Effector memory CD8-positive, alpha-beta T cell (primary cell): Measurements from ENCODE around the gene ACBD5.
A peak's percentile ranks its signal among the peaks of the same experiment; 100 is the strongest.

Source experiments
- ATAC-seq: fragments of 150-1000 bp; cut with Tn5 transposase; replicated peaks from 2 replicates; pipeline ENCODE4 v1.10.0; 2021; ENCODE audit warnings: mild to moderate bottlenecking, moderate library complexity
- DNase-seq, 3 experiments: peaks; one replicate each; pipeline ENCODE4 v3.0.0; 2021
- H3K27ac Mint-ChIP-seq, 2 donors: one replicate each; pipeline ENCODE4 v1.8.0; 2022; ENCODE audit warnings: mild to moderate bottlenecking in 2 of 2, mixed read lengths in 2 of 2, moderate library complexity in 2 of 2
- H3K27me3 Mint-ChIP-seq, 2 donors: one replicate each; pipeline ENCODE4 v1.8.0; 2022; ENCODE audit warnings: mixed read lengths in 2 of 2
- H3K36me3 Mint-ChIP-seq: one replicate; pipeline ENCODE4 v1.8.0; 2022; ENCODE audit warnings: mild to moderate bottlenecking, moderate library complexity, mixed read lengths; ENCODE audit not compliant: insufficient read depth
- H3K4me1 Mint-ChIP-seq, 2 donors: one replicate each; pipeline ENCODE4 v1.8.0; 2022; ENCODE audit warnings: low read depth in 2 of 2, mixed read lengths in 2 of 2
- H3K4me3 Mint-ChIP-seq, 2 donors: one replicate each; pipeline ENCODE4 v1.8.0; 2022; ENCODE audit warnings: mild to moderate bottlenecking in 2 of 2, mixed read lengths in 2 of 2, moderate library complexity in 2 of 2
- H3K9me3 Mint-ChIP-seq, 2 donors: one replicate each; pipeline ENCODE4 v1.8.0; 2022; ENCODE audit warnings: mixed read lengths in 2 of 2

Gene ACBD5

DNA sequence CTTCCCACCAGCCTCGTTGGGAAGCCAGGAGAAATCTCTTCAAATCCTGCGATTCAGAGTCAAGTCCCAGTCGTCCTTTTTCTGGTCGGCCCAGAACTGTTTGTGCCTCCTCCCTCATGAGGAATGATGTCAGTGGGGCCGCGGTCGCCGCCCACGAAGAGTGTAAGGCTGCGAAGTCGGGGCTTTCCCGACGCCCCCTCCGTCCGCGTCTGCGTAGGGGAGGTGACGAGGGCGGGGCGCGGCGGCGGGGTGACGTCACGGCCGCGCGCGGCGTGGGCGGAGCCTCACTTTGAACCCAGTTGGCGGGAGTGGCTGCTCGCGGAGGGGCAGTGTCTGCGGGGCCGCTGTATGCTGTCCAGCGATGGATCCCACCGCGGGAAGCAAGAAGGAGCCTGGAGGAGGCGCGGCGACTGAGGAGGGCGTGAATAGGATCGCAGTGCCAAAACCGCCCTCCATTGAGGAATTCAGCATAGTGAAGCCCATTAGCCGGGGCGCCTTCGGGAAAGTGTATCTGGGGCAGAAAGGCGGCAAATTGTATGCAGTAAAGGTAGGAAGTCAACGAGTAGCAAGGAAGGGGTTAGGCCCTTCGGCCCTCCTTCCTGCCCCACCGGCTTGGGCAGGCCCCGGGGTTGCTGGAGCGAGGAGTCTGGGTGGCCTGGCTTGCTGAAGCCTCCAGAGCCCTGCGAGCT, 85.4 kb downstream of the ACBD5 start, which contains the start of gene MASTL:
MASTL (plus strand) TSS at position 287 of the 689 bp plus-strand sequence; CDS start at position 362, 75 bp downstream.
- ATAC-seq: peak; percentile 81
- peak within 1 kb of the TSS; percentile 100 for H3K4me3 Mint-ChIP-seq
- peaks cover 43 to 44% of the 10 kb centered on the region in 2 donors for H3K4me1 Mint-ChIP-seq

DNA sequence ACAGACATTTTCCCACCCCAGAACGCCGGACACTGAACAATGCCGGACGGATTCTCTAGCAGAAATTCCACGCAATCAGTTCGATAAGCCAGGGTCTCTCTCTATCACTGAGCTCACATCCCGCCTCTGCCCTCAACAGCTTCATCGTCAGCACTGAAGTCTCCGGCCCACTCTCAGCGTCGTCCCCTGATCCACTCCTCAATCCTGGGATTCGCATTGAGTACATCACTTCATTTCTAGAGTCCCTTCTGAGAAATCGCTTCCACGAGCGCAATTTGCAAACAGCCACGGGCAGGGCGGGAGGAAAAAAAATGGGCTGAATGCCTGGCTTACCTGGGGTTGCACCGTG, 86.8 kb downstream of the ACBD5 start:
- ATAC-seq (peak; percentile 0), DNase-seq (no peak)
- Mint-ChIP-seq H3K36me3 (peaks cover 70% of the 10 kb centered on the region), H3K4me3 (peak overlapping the region; percentile 100), H3K27ac (peak overlapping the region; percentile 100), H3K27me3 (no peaks in the 10 kb centered on the region), H3K4me1 (peaks cover 44% of the 10 kb centered on the region in 2 donors), H3K9me3 (no peaks in the 10 kb centered on the region)

More for the DNA sequence above, 85.4 kb downstream of the ACBD5 start, which contains the start of gene MASTL:
- H3K36me3 Mint-ChIP-seq: peaks cover 68% of the 10 kb centered on the region
- DNase-seq: peak; percentile 93 to 94 (median 94)
- peak within 1 kb of the TSS; percentile 100 for H3K27ac Mint-ChIP-seq
- no peaks in the 10 kb centered on the region for H3K9me3 Mint-ChIP-seq
- no peaks in the 10 kb centered on the region for H3K27me3 Mint-ChIP-seq

DNA sequence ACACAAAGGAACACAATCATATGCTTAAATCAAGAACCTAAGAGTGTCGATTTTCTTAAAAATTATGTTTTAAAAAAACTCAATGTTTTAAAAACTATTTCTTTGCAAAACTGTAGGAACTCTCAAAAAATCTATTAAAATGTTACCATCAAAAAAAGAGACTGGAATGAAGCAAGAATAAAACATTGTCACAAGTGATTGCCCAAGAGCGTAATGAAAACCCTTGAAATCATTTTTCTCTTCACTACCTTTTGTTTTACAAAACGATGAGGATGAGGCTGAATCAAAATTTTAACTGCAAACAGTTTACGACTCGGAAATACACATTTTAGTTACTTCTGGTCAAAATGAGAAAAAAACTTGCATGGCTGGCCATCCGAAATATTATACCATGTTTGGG, 87.3 kb downstream of the ACBD5 start:
- Mint-ChIP-seq H3K4me1 (peaks cover 44% of the 10 kb centered on the region in 2 donors), H3K27me3 (no peaks in the 10 kb centered on the region), H3K36me3 (peaks cover 75% of the 10 kb centered on the region), H3K9me3 (no peaks in the 10 kb centered on the region), H3K4me3 (peak overlapping the region; percentile 100), H3K27ac (peak overlapping the region; percentile 100)
- ATAC-seq (no peak), DNase-seq (no peak)

DNA sequence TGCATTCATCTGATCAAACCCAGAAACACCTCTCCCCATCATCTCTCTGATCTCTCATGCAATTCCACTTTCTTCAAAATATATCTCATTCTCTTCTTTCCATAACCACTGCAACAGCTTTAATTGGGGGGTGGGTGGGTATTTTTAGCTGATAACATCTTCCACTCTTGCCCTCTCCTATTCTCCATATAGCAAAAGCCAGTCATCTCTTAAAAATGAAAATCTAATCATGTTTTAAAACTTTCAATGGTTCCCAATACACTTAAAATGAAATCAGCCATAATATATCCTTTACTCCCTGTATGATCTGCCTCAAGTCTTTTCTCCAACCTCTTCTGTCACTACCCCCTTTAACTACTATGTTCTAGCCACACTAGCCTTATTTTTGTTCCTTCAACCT, 87.9 kb downstream of the ACBD5 start:
- H3K9me3 Mint-ChIP-seq: no peaks in the 10 kb centered on the region
- H3K4me3 Mint-ChIP-seq: peak overlapping the region; percentile 100
- H3K36me3 Mint-ChIP-seq: peaks cover 79% of the 10 kb centered on the region
- H3K4me1 Mint-ChIP-seq: peaks cover 44% of the 10 kb centered on the region in 2 donors
- no peak for ATAC-seq
- no peaks in the 10 kb centered on the region for H3K27me3 Mint-ChIP-seq
- no peak for DNase-seq
- peak overlapping the region; percentile 100 for H3K27ac Mint-ChIP-seq

DNA sequence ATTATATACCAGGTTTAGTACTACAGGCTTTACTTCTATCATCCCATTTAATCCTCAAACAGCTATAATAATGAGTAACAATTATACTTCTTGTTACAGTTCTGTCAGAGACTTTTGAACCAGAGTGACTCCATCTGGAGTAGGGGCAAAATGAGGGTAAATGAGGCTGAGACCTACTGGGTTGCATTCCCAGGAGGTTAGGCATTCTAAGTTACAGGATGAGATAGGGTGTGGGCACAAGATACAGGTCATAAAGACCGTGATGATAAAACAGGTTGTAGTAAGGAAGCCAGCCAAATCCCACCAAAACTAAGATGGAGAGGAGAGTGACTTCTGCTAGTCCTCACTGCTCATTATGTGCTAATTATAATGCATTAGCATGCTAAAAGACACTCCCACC, 90.3 kb downstream of the ACBD5 start:
- no peak for ATAC-seq
- Mint-ChIP-seq H3K4me3 (peak overlapping the region in 1 of 2 donors; percentile 27), H3K4me1 (peaks cover 41 to 46% of the 10 kb centered on the region in 2 donors), H3K36me3 (peaks cover 82% of the 10 kb centered on the region), H3K9me3 (no peaks in the 10 kb centered on the region), H3K27ac (peak overlapping the region in 1 of 2 donors; percentile 22), H3K27me3 (no peaks in the 10 kb centered on the region)
- DNase-seq: no peak

DNA sequence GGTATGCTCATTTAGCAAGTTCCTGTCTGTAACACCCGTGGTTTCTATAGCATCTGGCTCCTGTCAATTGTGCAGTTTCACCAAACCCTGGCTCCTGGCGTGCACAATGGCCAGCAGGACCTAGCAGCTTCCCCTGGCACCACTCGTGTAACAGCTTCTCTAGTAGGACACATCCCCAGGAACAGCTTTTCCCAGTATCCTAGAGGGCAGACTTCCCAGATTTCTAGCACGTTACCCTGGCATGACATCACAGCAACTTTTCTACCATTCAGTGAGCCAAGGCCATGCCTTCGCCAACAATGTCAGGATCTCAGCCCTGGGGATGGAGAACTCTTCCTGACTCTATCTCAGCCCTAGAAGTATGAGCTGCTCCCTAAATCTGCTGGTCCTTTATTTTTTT, 92.9 kb downstream of the ACBD5 start:
- H3K27ac Mint-ChIP-seq: peak overlapping the region in 1 of 2 donors; percentile 13
- peaks cover 80% of the 10 kb centered on the region for H3K36me3 Mint-ChIP-seq

DNA sequence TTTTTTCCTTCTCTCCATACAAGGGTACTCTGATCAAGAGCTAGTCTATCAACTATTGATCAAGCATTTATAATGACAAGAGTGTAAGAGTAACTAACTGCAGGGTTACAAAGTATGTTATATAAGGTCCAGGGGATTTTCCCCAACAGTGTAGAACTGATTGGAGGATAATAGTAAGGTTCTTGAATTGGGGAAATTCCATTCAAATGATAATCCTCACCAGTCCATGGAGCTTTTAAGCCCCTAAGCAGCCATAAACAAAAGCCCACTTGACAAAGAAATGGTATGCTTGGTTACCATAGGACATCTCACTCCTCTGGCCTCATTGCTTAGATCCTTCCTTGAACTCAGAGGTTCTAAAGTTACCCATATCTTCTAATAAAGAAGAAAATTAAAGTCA, 94.7 kb downstream of the ACBD5 start:
- Mint-ChIP-seq H3K4me3 (no peak overlapping the region), H3K27ac (peak overlapping the region in 1 of 2 donors; percentile 56), H3K9me3 (no peaks in the 10 kb centered on the region), H3K4me1 (peaks cover 13 to 20% of the 10 kb centered on the region in 2 donors), H3K36me3 (peaks cover 82% of the 10 kb centered on the region), H3K27me3 (no peaks in the 10 kb centered on the region)
- peak; percentile 51 for ATAC-seq
- no peak for DNase-seq

More for the DNA sequence above, 92.9 kb downstream of the ACBD5 start:
- ATAC-seq (no peak), DNase-seq (no peak)
- Mint-ChIP-seq H3K4me3 (no peak overlapping the region), H3K4me1 (peaks cover 25 to 30% of the 10 kb centered on the region in 2 donors), H3K9me3 (no peaks in the 10 kb centered on the region), H3K27me3 (no peaks in the 10 kb centered on the region)
